ENCODE data around the gene TMEM134.
"Not testable (repeated sequence)": the region's sequence is repeated elsewhere in the genome, so short reads cannot be mapped to it uniquely, and the experiment has no call there.

Gene TMEM134

DNA sequence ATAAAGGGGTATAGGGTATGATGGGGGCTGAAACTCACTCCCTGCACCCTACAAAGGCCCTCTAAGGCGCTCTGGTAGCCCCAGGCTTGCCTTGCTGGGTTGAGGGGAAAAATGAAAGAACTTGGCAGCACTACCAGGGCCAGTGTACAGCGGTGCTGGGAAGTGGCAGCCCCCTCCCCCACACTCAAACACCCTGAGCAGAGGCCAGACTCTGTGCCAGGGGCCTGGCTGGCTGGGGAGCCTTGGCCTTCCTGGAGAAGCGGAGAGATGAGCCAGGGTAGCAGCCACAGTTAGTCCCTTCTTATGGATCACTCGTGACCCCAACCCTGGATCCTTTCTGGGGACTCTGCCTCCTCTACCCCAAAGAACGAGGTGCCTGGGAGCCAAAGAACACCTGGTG, 2.7 kb downstream of the TMEM134 start:
- DNase-seq, result no peak
- intact Hi-C loops (cut with DNase I), result no loop called here

DNA sequence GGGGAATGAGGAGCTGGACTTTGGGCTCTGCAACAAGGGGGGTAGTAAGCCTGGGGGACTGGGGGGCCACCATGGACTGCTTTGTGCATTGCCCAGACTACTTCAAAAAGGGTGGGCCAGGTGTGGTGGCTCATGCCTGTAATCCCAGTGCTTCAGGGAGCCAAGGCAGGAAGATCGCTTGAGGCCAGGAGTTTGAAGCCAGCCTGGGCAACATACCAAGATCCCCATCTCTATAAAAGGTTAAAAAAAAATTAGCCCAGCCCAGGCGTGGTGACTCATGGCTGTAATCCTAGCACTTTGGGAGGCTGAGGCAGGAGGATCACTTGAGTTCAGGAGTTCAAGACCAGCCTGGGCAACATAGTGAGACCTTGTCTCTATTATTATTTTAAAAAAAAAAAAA, 3.5 kb downstream of the TMEM134 start:
- intact Hi-C loops (cut with DNase I); DNase-seq: not testable (repeated sequence)

DNA sequence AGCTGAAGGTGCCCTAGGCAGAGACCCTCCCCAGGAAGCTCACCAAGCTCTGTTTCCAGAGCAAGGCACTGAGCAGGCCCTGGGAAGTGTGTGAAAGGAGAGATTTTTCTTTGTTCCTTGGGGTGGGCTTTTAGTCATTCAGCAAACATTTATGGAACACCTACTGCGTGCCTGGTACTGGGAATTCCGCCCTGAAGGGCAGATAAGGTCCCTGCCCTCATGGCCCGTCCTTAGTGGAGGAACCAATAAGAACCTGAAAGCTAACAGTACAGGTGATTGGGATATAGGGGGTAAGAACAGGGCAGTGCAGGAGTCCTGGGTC, 3.9 kb downstream of the TMEM134 start:
- no peak for DNase-seq
- intact Hi-C loops (cut with DNase I), result no loop called here

DNA sequence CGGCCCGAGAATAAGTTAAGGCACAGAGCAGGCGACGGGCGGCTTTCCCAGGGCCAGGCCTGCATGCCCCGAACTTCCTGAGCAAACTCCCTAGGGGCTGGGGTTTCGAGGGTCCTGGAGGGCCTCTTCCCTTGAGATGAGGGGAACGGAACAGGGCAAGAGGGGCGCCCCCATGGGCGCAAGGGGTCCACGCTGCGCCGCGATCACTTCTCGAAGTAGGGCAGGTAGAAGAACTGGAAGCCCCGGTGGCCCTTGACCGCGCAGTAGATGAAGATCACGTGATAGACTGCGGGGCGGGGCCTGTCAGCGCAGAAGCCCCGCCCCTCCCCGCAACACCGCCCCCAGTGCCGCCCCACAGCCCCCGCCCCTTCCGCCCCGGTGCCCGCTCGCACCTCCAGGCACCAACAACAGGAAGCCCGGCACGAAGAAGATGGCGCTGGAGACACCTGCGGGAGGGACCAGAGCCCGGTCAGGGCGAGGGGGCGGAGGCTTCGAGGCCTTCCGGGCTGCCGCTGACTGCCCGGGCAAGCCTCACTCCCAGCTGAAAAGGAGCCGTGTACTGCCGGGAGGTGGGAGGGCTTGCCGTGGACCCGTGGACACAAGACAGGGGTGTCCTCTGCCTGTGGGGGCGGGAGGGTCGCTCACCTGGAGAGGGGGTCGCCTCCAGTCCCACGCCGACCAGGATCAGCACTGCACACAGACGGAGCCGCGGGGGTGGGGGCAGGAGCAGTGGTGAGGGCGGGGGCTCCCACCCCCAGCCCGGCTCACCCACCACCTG, 4.5 kb downstream of the TMEM134 start:
- intact Hi-C loops (cut with DNase I), result no loop called here
- peak; percentile 46 to 96 (median 73) for DNase-seq

DNA sequence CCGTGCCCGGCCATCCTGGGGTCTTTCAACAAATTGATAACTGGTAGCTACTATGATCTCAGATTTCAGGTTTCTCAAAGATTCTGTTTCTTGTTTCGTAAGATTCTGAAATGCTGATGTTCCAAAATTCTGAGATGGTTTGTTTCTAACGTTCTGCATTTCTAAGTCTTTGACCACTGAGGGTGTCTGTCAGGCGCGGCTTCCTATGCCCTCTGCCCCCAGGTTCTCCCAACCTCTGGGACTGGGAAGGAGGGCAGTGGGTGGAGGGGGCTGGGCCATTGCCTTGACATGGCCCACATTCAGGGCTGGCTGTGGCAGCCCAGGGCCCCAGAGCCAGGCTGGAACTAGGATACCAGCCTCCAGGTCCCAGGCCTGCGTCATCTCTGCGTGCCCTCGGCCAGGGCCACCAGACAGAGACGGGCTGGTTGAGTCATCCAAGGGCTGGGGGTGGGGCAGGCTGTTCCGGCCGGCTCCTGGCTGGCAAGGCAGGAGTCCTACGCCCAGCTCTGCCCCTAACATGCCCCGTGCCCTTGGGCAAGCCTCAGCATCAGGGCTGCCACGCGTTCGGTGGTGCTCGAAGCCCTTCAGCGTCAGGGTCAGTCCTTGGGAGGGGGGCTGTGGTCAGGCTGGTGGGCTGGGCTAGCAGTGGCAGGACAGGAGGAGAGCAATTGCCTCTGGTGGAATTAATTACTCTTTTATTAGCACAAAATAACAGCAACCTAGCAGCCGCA, 5.2 kb downstream of the TMEM134 start:
- intact Hi-C loops (cut with DNase I), result no loop called here
- peak in 3 of 10 donors; percentile 52 to 92 (median 73) for DNase-seq

DNA sequence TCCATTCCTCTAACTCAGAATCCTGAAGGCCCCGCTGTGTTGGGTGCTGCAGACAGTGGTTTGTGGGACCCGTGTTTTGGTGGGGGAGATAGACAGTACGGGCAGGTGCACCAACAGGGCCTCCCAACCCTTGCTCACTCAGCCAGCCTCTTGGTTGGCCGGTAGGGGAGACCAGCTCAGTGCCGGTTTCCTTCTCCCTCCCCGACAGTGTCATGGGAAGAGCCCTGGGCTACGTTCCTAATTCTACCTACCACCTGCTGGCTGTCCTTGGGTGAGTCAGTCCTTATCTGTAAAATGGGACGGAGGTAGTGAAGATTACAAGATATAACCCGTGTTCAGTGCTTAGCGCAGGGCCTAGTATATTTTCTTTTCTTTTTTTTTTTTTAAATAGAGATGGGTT, 5.9 kb downstream of the TMEM134 start:
- DNase-seq, result no peak
- intact Hi-C loops (cut with DNase I), result no loop called here

DNA sequence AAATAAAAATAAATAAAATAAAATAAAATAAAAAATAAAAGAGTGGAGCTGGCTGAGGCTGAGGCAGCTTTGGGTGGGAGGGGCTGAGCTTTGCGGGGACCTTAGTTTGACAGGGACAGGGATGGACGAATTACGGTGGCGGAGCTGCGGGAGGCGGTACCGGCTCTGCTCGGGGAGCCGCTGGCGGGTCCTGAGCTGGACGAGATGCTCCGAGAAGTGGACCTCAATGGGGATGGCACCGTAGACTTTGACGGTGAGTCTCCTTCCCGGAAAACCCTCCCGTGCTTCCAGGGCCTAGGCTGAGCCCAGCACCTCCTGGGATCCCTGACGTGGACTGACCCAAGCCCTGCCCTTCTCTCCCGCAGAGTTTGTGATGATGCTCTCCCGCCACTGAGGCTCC, 10.8 kb downstream of the TMEM134 start:
- peak in 1 of 10 donors; percentile 65 for DNase-seq
- intact Hi-C loops (cut with DNase I), result no loop called here

DNA sequence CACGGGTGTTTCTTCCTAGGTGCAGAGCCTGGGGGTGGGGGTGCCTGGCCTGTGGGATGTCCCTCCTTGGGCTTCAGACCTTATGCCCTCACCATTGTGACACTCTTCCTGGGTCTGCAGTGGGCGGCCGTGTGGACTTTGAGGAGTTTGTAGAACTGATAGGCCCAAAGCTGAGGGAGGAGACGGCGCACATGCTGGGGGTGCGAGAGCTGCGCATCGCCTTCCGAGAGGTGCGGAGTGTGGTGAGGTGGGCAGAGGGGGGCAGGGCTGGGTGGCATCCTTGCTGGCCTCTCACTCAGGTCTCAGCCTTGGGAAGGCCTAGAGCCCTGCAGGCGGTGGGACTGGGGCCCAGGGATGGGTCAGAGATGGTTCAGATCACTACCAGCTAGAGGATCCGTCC, 11.6 kb downstream of the TMEM134 start:
- no peak for DNase-seq
- intact Hi-C loops (cut with DNase I), result no loop called here

DNA sequence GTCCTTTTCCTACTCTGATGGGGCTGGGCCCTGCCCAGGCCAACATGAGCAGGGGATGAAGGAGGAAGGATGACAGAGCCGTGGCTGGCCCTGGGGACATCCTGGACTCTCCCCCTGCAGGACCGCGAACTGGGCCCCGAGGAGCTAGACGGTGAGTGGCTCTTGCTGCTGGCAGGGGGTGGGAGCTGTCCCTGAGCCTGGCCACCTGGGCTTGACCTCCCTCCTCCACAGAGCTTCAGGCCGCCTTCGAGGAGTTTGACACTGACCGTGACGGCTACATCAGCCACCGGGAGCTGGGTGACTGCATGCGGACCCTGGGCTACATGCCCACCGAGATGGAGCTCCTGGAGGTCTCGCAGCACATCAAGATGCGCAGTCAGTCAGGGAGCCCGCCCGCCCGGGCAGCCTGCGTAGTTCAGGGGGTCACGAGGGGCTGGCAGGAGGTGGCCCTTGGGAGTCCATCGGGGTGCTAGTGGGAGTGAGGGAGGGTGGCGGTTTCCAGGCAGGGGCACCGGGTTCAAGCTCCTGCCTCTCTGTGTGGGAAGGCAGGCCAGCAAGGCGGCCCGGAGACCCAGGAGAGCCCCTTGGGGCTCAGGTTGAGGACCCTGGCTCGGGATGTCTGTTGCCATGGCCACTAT, 12.9 kb downstream of the TMEM134 start:
- no peak for DNase-seq
- intact Hi-C loops (cut with DNase I), result no loop called here

DNA sequence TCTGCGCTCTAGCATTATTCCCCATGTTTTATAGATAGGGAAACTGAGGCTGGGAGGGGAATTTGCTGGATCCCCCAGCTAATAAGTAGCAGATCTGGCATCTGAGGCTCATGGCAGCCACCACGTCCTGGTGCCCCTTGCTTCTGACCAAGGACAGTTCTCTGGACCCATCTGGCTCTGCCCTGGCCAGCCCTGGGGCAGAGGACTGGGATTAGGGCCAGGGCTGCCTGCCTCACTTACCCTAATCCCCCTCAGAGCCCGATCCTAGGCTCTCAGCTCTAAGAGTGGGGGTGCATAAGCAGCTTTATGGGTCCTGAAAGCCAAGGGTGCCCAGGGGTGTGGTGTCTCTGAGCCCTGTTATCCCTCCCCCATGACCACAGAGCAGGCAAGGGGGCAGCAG, 14.0 kb downstream of the TMEM134 start, which contains the start of gene CABP4:
CABP4 (plus strand) TSS at position 301 of the 400 bp plus-strand sequence; CDS start at position 371, 70 bp downstream.
- intact Hi-C loops (cut with DNase I), result no loop called here

DNA sequence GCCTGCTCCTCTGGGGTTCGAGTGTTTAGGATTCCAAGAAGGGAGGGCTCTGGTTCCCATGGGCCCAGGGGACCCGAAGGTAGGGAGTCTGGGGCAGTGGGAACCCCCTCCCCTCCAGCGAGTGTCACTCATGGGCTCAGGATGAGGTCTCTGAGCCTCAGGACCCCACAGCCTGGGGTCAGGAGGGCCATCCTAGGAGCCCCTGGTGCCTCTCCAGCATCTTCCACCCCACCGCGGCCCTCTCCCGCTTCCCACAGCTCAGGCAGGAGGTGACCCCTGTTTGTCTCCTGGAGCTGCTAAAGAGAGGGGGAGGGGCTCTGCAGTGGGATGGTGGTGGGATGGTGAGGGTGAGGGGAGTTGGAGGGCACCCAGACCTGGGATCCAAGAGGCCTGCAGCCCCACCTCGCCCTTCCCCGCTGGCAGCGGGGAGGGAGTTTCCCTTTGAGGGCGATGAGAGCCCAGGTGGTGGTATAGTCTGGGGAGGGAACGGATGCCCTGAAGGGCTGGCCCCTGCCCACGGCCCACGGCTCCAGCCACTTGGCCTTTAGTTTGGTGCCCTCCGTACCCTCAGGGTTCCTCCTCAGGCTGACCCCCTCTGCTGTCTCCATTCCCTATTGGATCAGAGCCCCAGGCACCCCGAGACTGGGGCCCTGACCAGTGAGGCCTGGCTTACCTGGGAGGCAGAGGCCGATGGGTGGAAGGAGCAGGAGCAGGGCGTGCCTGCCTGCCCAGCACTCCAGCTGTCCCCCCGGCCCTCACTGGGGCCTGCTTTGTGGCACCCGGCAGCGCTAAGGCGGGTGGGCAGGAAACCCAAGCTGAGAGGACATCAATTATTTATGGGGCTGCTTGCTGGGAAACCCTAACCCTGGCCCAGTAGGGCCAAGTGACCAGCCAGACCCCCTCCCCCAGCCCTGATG, 15.0 kb downstream of the TMEM134 start:
- intact Hi-C loops (cut with DNase I), result no loop called here
- DNase-seq, result no peak

More for the DNA sequence above, 14.0 kb downstream of the TMEM134 start, which contains the start of gene CABP4:
- DNase-seq, result no peak

DNA sequence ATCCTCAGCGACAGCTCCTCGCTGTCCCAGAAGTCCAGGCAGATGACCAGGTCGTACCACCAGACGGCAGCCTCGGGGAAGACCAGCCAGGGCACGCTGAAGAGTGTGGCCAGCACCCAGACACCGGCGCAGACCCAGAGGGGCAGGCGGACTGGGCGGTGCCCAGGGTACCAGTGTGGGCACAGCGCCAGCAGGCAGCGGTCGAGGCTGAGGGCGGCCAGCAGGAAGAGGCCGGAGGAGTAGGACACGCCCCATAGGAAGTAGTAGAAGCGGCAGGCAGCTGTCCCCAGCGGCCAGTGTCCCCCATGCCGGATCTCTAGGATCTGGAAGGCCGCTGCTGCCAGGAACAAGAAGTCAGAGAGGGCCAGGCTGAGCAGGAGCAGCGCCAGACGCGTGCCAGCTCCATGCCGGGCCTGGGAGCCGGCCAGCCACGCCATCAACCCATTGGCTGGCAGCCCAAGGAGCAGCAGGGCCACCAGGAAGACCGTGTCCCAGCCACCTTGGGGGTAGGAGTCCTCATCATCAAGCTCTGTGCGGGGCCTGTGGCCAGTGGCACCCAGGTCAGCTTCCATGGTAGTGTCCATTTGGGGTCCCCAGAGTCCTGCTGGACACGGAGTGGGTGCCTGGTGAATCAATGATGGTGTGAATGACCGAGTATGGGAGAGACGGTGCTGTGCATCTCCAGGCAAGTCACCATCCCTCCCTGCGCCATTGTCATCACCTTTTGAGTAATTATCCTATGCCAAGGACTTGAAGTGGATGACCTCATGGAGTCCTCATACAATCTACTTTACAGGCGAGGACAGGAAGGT, 16.7 kb downstream of the TMEM134 start, which contains the start of gene GPR152:
GPR152 (minus strand) TSS at position 589 of the 812 bp plus-strand sequence; CDS start at position 584, 5 bp downstream.
- intact Hi-C loops (cut with DNase I), result no loop called here
- peak in 1 of 10 donors; percentile 89 for DNase-seq

DNA sequence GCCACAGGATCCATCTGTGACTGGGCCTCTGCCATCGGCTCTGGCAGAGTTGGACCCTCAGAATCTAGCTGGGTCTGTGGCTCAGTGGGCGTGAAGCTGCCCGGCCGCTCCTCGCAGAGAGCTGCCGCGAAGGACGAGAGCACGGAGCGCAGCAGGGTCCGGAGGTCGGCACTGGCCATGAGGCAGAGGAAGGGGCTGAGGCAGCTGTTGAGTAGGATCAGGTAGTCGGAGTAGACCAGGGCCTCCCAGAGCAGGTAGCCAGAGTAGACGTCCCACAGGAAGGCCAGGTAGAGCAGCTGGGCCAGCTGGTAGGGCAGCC, 17.4 kb downstream of the TMEM134 start:
- DNase-seq, result no peak
- intact Hi-C loops (cut with DNase I), result no loop called here

DNA sequence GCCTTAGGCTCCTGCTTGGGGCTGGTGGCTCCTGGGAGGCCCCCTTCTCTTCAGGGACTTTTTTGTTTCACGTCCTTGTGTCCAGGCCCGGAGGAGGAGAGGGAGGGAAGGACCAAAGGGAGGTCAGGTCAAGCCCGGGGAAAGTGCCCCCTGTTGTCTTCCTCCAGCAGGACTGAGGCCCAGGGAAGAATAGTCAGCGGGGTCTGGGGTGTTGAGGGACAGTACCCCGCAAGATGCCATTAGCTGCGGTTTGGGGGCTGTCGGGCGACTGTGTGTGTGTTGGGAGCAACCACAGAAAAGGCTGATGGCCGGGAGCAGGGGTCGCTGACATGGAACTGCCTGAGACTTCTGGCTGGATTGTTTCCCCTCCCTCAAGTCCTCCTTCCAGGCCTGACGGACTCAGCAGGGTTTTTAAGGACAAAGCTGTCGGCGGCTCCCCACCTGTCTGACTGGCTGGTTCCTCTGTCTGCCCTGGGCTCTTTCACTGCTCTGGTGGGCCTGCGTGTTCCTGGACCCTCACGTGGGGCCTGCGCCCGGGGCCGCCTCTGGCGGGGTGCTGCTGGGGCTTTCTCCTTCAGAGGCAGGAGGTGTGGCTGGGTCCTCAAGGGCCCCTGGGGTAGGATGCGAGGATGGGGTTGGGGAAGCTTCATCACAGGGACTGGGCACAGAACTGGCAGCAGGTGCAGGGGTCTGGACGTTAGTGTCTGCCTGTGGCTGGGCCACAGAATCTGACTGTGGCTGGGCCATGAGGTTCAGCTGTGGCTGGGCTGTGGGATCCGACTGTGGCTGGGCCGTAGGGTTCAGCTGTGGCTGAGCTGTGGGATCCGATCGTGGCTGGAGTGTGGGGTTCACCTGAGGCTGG, 18.0 kb downstream of the TMEM134 start:
- intact Hi-C loops (cut with DNase I), result no loop called here
- DNase-seq, result peak in 1 of 10 donors; percentile 67

DNA sequence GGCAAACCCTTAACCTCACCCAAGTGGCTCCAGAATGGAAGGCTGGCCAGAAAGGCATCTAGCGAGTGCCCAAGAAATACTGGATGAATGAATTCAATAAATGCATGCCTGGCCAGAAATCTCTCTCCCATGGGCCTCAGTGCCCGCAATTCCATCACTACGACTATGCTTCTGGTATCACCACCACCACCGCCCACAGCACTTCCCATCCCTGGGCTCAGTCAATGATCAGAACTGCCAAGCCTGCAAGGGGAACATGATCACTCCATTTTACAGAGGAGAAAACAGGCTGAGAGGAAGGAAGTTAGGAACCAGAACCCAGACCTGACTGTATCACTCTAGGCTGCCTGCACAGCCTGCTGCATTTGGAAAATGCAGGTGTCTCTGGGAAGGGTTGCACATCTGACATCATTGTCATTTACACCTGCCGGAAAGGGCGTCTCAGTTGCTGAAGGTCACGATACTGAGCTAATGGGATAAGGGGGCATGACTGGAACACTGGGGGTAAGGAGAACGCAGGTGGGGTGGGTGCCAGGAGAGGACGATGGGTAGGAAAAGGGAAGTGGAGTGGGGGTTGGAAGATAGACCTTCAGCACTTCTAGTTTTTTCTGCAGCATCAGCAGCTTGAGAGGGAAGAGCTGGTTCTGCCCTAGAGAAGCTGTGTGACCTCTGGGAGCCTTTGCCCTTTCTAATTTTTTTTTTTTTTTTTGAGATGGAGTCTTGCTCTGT, 19.8 kb downstream of the TMEM134 start:
- intact Hi-C loops (cut with DNase I), result loop anchor here (10.0 kb wide), 1 partner anchor 56 kb away; the partner anchor contains the start of genes CDK2AP2 and PITPNM1
- DNase-seq, result no peak

DNA sequence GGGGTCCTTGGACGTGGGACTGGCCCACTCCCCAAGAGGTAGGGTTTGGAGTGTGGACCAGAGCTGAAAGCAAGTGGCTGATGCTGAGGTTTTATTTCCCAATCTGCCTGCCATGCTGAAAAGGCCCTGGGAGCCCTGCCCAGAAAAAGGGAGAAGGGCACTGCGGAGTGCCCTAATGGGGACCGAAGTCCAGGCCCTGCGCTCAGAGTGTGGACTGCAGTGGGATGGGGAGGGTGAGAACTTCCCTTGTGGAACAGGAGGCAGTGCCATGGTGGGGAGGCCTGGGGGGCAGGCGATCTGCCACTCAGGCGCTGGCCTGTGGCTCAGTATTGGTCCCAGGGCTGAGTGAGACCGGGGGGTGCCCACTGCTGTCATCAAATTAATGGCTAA, 20.8 kb downstream of the TMEM134 start:
- intact Hi-C loops (cut with DNase I), result loop anchor here (10.0 kb wide), 1 partner anchor 57 kb away; the partner anchor contains the start of genes CDK2AP2 and PITPNM1
- DNase-seq, result peak in 1 of 10 donors; percentile 75

DNA sequence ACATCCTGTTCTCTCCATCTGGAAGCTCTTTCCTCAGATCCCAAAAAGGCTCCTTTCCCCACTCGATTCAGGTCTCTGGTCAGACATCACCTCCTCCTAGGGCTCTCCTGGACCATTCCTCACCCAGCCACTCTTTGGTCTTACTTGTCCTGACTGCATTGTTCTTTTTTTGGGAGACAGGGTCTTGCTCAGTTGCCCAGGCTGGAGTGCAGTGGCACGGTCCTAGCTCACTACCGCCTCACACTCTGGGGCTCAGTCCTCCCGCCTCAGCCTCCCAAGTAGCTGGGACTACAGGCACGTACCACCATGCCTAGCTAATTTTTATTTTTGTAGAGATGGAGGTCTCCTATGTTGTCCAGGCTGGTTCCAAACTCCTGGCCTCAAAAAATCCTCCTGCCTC, 23.5 kb downstream of the TMEM134 start:
- intact Hi-C loops (cut with DNase I), result loop anchor here (10.0 kb wide), 1 partner anchor 59 kb away; the partner anchor contains the start of genes CDK2AP2 and PITPNM1
- no peak for DNase-seq
